Measurements from ENCODE around the gene SFXN3. TPM values are rescaled to one million over a fixed set of nuclear protein-coding genes. Genes with fewer than 3 reads are reported as not detected.

SFXN3 gene
- total and polyA plus RNA-seq, 7 donors: 9.5 to 57.1 (median 17.5) TPM

DNA sequence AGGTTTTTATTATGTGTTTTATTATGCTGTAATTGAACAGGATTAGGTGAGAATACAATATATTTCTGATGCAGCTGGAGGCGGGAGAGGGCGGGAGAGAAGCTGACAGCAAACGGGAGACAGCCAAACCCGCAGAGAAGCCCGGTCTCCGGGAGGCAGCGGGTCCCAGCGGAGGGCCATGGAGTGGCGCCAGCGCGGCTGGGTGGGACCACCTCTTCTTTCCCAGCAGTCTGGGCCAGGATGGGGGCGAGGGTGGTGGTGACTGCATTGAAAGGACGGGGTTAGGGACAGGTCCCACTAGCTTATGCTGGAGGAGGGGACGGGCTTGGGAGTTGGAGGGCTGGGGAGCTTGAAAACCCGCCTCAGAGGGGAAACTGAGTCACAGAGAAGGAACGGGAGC lies 16.2 kb downstream of the SFXN3 start:
- Histone ChIP-seq H3K9me3 (no peaks in the 10 kb centered on the region), H3K27ac (no peak overlapping the region), H3K4me3 (no peak overlapping the region), H3K4me1 (peaks cover 0 to 21% (median 15%) of the 10 kb centered on the region in 4 donors), H3K27me3 (peaks cover 36 to 64% (median 54%) of the 10 kb centered on the region in 3 donors), H3K36me3 (no peaks in the 10 kb centered on the region)
- WGBS, 2 donors: 40 to 57% methylated on average over 16 of the region's 16 CpGs
- no peak for TF ChIP-seq POLR2AphosphoS5 (IDR thresholded peaks at IDR 0.05)
- no peak for TF ChIP-seq POLR2A (IDR thresholded peaks at IDR 0.05)
- TF ChIP-seq CTCF (IDR thresholded peaks at IDR 0.05): no peak
- TF ChIP-seq EP300 (IDR thresholded peaks at IDR 0.05): no peak
- DNase-seq: no peak
- intact Hi-C loops (cut with DNase I): loop anchor here (5.0 kb wide), 1 partner anchor 95 kb away; no protein-coding TSS in a partner anchor

DNA sequence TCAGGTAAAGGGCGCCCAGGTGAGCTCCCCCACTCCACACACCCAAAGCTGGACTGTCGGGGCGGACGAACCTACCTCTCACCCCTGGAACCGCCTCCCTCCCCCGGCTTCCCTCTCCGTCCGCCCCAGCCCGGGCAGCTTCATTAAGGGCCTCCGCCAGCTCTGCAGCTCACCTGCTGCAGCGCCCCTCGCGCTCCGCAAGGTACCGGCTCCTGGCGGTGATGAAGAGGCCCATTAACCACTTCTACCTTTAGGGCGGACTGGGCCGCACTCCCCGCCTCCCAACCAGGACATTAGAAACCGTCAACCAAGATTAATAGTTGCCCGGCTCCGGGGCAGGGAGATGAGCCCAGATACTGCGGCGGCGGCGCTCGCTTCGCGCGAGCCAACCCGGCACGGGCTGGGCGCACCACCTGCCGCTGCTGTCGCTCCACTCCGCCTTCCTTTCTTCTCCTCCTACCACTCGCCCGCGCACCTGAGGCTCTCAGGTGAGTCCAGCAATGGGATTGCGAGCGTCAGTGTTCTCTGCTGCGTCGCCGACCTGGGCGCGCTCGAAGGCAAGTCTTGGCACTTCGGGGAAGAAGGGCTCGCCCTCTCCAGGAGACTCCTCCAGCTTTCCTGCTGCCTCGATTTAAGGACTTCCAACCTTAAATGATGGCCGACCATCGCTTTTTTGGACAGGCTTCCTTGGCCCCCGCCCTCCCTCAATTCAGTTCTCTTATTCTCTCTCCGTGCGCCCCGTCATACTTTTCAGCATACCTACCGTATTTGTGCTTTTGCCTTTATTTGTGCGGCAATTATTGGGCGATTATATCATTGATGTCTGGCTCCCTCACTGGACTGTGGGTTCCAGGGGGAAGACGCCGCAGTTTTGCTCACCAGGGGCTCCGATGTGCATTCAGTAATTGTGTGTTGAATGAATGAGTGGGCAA lies 17.2 kb downstream of the SFXN3 start:
- intact Hi-C loops (cut with DNase I): loop anchor here (5.0 kb wide), 1 partner anchor 94 kb away; no protein-coding TSS in a partner anchor
- peaks cover 36 to 69% (median 60%) of the 10 kb centered on the region in 3 donors for H3K27me3 ChIP-seq
- no peak for DNase-seq
- no peak for TF ChIP-seq POLR2A (IDR thresholded peaks at IDR 0.05)
- TF ChIP-seq POLR2AphosphoS5 (IDR thresholded peaks at IDR 0.05): no peak
- TF ChIP-seq EP300 (IDR thresholded peaks at IDR 0.05): no peak
- no peak for TF ChIP-seq CTCF (IDR thresholded peaks at IDR 0.05)
- no peaks in the 10 kb centered on the region for H3K9me3 ChIP-seq
- H3K36me3 ChIP-seq: no peaks in the 10 kb centered on the region
- H3K4me3 ChIP-seq: no peak overlapping the region
- H3K27ac ChIP-seq: no peak overlapping the region
- H3K4me1 ChIP-seq: peaks cover 0 to 14% (median 10%) of the 10 kb centered on the region in 4 donors
- 17 to 18% methylated on average over 62 of the region's 62 CpGs for WGBS, 2 donors

GRCh38 chr10:101050208-101051069 lies 19.4 kb downstream of the SFXN3 start:
- Histone ChIP-seq H3K36me3 (no peaks in the 10 kb centered on the region), H3K4me1 (peaks cover 0 to 10% (median 8%) of the 10 kb centered on the region in 4 donors), H3K27ac (no peak overlapping the region), H3K9me3 (no peaks in the 10 kb centered on the region), H3K4me3 (peak overlapping the region in 1 of 4 donors; percentile 9), H3K27me3 (peaks cover 36 to 74% (median 66%) of the 10 kb centered on the region in 3 donors)
- DNase-seq: peak; percentile 74
- intact Hi-C loops (cut with DNase I): no loop called here
- no peak for TF ChIP-seq POLR2A (IDR thresholded peaks at IDR 0.05)
- TF ChIP-seq CTCF (IDR thresholded peaks at IDR 0.05): peak in 3 of 4 experiments; percentile 42 to 81 (median 60)
- TF ChIP-seq POLR2AphosphoS5 (IDR thresholded peaks at IDR 0.05): peak in 1 of 4 donors; percentile 29
- no peak for TF ChIP-seq EP300 (IDR thresholded peaks at IDR 0.05)
- 15% methylated on average over 42 of the region's 42 CpGs for WGBS, 2 donors

DNA sequence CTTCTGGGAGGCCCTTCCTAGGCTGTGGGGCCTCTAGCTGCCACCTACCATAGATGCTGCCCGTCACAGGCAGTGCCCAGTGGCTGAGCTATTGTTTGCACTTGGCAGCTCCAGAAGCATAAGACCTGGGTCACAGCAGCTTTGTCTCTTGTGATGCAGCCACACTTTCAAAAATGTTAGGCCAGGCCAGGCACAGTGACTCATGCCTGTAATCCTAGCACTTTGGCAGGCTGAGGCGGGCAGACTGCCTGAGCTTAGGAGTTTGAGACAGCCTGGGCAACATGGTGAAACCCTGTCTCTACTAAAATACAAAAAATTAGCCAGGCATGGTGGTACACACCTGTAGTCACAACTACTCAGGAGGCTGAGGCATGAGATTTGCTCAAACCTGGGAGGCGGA lies 21.3 kb downstream of the SFXN3 start:
- Histone ChIP-seq H3K4me1 (peaks cover 0 to 10% (median 8%) of the 10 kb centered on the region in 4 donors), H3K4me3 (no peak overlapping the region), H3K36me3 (no peaks in the 10 kb centered on the region), H3K27me3 (peaks cover 35 to 60% (median 57%) of the 10 kb centered on the region in 3 donors), H3K27ac (no peak overlapping the region), H3K9me3 (no peaks in the 10 kb centered on the region)
- no peak for DNase-seq
- TF ChIP-seq POLR2AphosphoS5 (IDR thresholded peaks at IDR 0.05) (no peak), POLR2A (IDR thresholded peaks at IDR 0.05) (no peak), CTCF (IDR thresholded peaks at IDR 0.05) (no peak), EP300 (IDR thresholded peaks at IDR 0.05) (no peak)
- 93 to 94% methylated on average over 3 of the region's 3 CpGs for WGBS, 2 donors
- intact Hi-C loops (cut with DNase I): no loop called here

Data from sigmoid colon (tissue), 7 donors.